CD1c-positive myeloid dendritic cell (primary cell): ENCODE measurements around the gene CARS1.

Experiments
- DNase-seq: peaks from one replicate; pipeline ENCODE4 v3.0.0-alpha.2; 2016; ENCODE audit errors: extremely low spot score

CARS1 gene

GRCh38 chr11:3037945-3038271 is 19.3 kb downstream of the CARS1 start:
- no peak for DNase-seq

GRCh38 chr11:3037040-3037944 is 19.9 kb downstream of the CARS1 start:
- peak; percentile 77 for DNase-seq

GRCh38 chr11:3036419-3036818 is 20.8 kb downstream of the CARS1 start:
- peak; percentile 82 for DNase-seq

- DNase-seq = no peak
Measured at GRCh38 chr11:3035333-3035732, 21.9 kb downstream of the CARS1 start.

- DNase-seq = peak; percentile 60
Measured at GRCh38 chr11:3030289-3031070, 26.7 kb downstream of the CARS1 start.

- DNase-seq = no peak
Measured at GRCh38 chr11:3028813-3029212, 28.4 kb downstream of the CARS1 start.

- DNase-seq = no peak
Measured at GRCh38 chr11:3026803-3027202, 30.4 kb downstream of the CARS1 start.

GRCh38 chr11:3022982-3023381 is 34.2 kb downstream of the CARS1 start:
- DNase-seq = peak; percentile 17

- DNase-seq = peak; percentile 82
Measured at GRCh38 chr11:3022300-3022967, 34.8 kb downstream of the CARS1 start.

GRCh38 chr11:3021125-3021524 is 36.1 kb downstream of the CARS1 start:
- DNase-seq = peak; percentile 24

- DNase-seq = no peak
Measured at GRCh38 chr11:3020011-3020410, 37.2 kb downstream of the CARS1 start.

- no peak for DNase-seq
Measured at GRCh38 chr11:3018596-3018995, 38.6 kb downstream of the CARS1 start.

GRCh38 chr11:3016861-3017260 is 40.4 kb downstream of the CARS1 start:
- no peak for DNase-seq

- no peak for DNase-seq
Measured at GRCh38 chr11:3015796-3016195, 41.4 kb downstream of the CARS1 start.

GRCh38 chr11:3014943-3015342 is 42.3 kb downstream of the CARS1 start:
- DNase-seq = no peak

GRCh38 chr11:3014057-3014938 is 42.9 kb downstream of the CARS1 start:
- peak; percentile 30 for DNase-seq

GRCh38 chr11:3011891-3012885 is 45.0 kb downstream of the CARS1 start:
- DNase-seq = no peak

GRCh38 chr11:3010521-3011275 is 46.5 kb downstream of the CARS1 start:
- DNase-seq = peak; percentile 11

- no peak for DNase-seq
Measured at GRCh38 chr11:3010004-3010403, 47.2 kb downstream of the CARS1 start.
